Left cardiac atrium (tissue), 4 donors: ENCODE results near the gene SLC35A4. TPM values are rescaled to one million over a fixed set of nuclear protein-coding genes. Genes with fewer than 3 reads are reported as not detected.
A peak's percentile ranks its signal among the peaks of the same experiment; 100 is the strongest.

Source experiments
- ATAC-seq, 2 donors: fragments of 200-7000 bp; cut with Tn5 transposase; one replicate each; pipeline ENCODE4 v1.9.1; 2020; ENCODE audit warnings: mild to moderate bottlenecking in 2 of 2, moderate library complexity in 2 of 2
- DNase-seq: peaks from one replicate; pipeline ENCODE4 v3.0.0-alpha.2; 2020
- intact Hi-C, 2 donors: fragments of 100-400 bp; cut with DNase I; formaldehyde crosslinking; loops; one replicate each; pipeline versions ENCODE4 v1.14.1 to v1.15.1; 2022 to 2023
- total RNA-seq, 2 donors: library from RNA; stranded (reverse); fragmentation: NEBNext Ultra II Directional; extraction: Animal tissue kit (Norgen Biotek cat#: 25700); gene quantifications; one replicate each; pipeline ENCODE4 v1.2.1, GENCODE V29; 2021
- donor health status: DM: no; HTN: yes; CAD: no.
- donor health status: DM: no; HTN: yes; CAD: no; lungs with severe emphysema.
- donor health status: DM: yes; HTN: yes; CAD: no.
- donor health status: Dilated cardiomyopathy.

SLC35A4 gene
- total RNA-seq, 2 donors from 2014 or later: 70.3 to 79.3 TPM

- ATAC-seq: no peak
- DNase-seq: no peak
- intact Hi-C loops: no loop called here
Measured at GRCh38 chr5:140556438-140556837, 8.2 kb upstream of the SLC35A4 start.

- intact Hi-C loops: no loop called here
- peak; percentile 95 for DNase-seq
- peak; percentile 96 to 99 for ATAC-seq
Measured at GRCh38 chr5:140557136-140557805, 7.4 kb upstream of the SLC35A4 start, which contains the start of gene SRA1. Gene SRA1, minus strand, starts transcription at chr5:140557473. Its CDS starts 21 bp downstream, at chr5:140557452.

GRCh38 chr5:140557965-140558364, 6.7 kb upstream of the SLC35A4 start:
- no peak for DNase-seq
- ATAC-seq: no peak
- intact Hi-C loops: no loop called here

- intact Hi-C loops: no loop called here
- no peak for DNase-seq
- ATAC-seq: no peak
Measured at GRCh38 chr5:140558542-140558941, 6.1 kb upstream of the SLC35A4 start.

- ATAC-seq (no peak), DNase-seq (no peak)
- intact Hi-C loops: loop anchor here in 1 of 2 donors (10.0 kb wide), 1 partner anchor 85 kb away; the partner anchor contains the start of genes IK and NDUFA2
Measured at GRCh38 chr5:140560227-140560626, 4.4 kb upstream of the SLC35A4 start.

GRCh38 chr5:140561753-140562523, 2.7 kb upstream of the SLC35A4 start:
- DNase-seq: no peak
- ATAC-seq: no peak

GRCh38 chr5:140563596-140563995, 1.0 kb upstream of the SLC35A4 start:
- no peak for ATAC-seq
- intact Hi-C loops: loop anchor here in 1 of 2 donors (10.0 kb wide), 1 partner anchor 81 kb away; the partner anchor contains the start of genes IK and NDUFA2
- no peak for DNase-seq

More at GRCh38 chr5:140561753-140562523, 2.7 kb upstream of the SLC35A4 start:
- intact Hi-C loops: loop anchor here in 1 of 2 donors (10.0 kb wide), 1 partner anchor 83 kb away; the partner anchor contains the start of genes IK and NDUFA2

- DNase-seq (no peak), ATAC-seq (no peak)
- intact Hi-C loops: loop anchor here (5.0 to 10.0 kb wide), 2 partner anchors 67 to 80 kb away; partner anchors contain the start of genes CD14 (in 1 of the 2), IK (in 1 of the 2) and NDUFA2 (in 1 of the 2)
Measured at GRCh38 chr5:140565024-140565779, 574 bp downstream of the SLC35A4 start.

GRCh38 chr5:140565780-140566095, 1.1 kb downstream of the SLC35A4 start:
- DNase-seq: no peak

GRCh38 chr5:140566665-140567064, 2.0 kb downstream of the SLC35A4 start:
- DNase-seq (no peak), ATAC-seq (no peak)
- intact Hi-C loops: loop anchor here (5.0 to 10.0 kb wide), 2 partner anchors 66 to 78 kb away; partner anchors contain the start of genes CD14 (in 1 of the 2), IK (in 1 of the 2) and NDUFA2 (in 1 of the 2)

More at GRCh38 chr5:140565780-140566095, 1.1 kb downstream of the SLC35A4 start:
- ATAC-seq: no peak
- intact Hi-C loops: loop anchor here (5.0 to 10.0 kb wide), 2 partner anchors 67 to 79 kb away; partner anchors contain the start of genes CD14 (in 1 of the 2), IK (in 1 of the 2) and NDUFA2 (in 1 of the 2)

GRCh38 chr5:140567136-140567818, 2.6 kb downstream of the SLC35A4 start:
- DNase-seq (no peak), ATAC-seq (no peak)
- intact Hi-C loops: loop anchor here (5.0 to 10.0 kb wide), 2 partner anchors 65 to 78 kb away; partner anchors contain the start of genes CD14 (in 1 of the 2), IK (in 1 of the 2) and NDUFA2 (in 1 of the 2)

- intact Hi-C loops: loop anchor here (5.0 to 10.0 kb wide), 2 partner anchors 64 to 77 kb away; partner anchors contain the start of genes CD14 (in 1 of the 2), IK (in 1 of the 2) and NDUFA2 (in 1 of the 2)
- no peak for ATAC-seq
- DNase-seq: no peak
Measured at GRCh38 chr5:140567871-140568270, 3.2 kb downstream of the SLC35A4 start.

- intact Hi-C loops: loop anchor here (5.0 to 10.0 kb wide), 2 partner anchors 64 to 76 kb away; partner anchors contain the start of genes CD14 (in 1 of the 2), IK (in 1 of the 2) and NDUFA2 (in 1 of the 2)
- ATAC-seq: no peak
- DNase-seq: no peak
Measured at GRCh38 chr5:140568443-140569063, 3.9 kb downstream of the SLC35A4 start.

- DNase-seq (no peak), ATAC-seq (no peak)
- intact Hi-C loops: loop anchor here (5.0 to 10.0 kb wide), 2 partner anchors 63 to 76 kb away; partner anchors contain the start of genes CD14 (in 1 of the 2), IK (in 1 of the 2) and NDUFA2 (in 1 of the 2)
Measured at GRCh38 chr5:140569197-140569596, 4.6 kb downstream of the SLC35A4 start.

GRCh38 chr5:140570058-140570457, 5.4 kb downstream of the SLC35A4 start:
- DNase-seq (no peak), ATAC-seq (no peak)
- intact Hi-C loops: no loop called here

- intact Hi-C loops: no loop called here
- DNase-seq: no peak
- no peak for ATAC-seq
Measured at GRCh38 chr5:140570488-140570887, 5.9 kb downstream of the SLC35A4 start.

- ATAC-seq: peak; percentile 17 to 62
- intact Hi-C loops: no loop called here
- no peak for DNase-seq
Measured at GRCh38 chr5:140571105-140571504, 6.5 kb downstream of the SLC35A4 start.
